ENCODE results near the gene PPDPF. TPM values are rescaled to one million over a fixed set of nuclear protein-coding genes. Genes with fewer than 3 reads are reported as not detected.

Gene PPDPF
- total RNA-seq, 1 experiment from 2014 or later = 245 TPM

DNA sequence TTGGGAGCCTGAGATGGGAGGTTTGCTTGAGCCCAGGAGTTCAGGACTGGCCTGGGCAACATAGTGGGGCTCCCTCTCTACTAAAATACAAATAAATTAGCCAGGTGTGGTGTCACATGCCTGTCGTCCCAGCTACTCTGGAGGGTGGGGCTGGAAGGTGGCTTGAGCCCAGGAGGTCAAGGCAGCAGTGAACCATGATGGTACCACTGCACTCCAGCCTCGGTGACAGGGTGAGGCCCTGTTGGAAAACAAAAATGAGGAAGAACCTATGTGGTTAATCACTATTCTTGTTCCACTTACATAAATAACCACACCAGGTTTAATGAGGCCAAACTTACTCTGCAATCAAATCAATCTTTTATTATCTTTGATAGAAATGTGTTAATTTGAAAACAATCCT, 5.4 kb downstream of the PPDPF start:
- Histone ChIP-seq H2AFZ (ENCODE audit: low read length) (no peak overlapping the region), H3K9me2 (replicated peaks; ENCODE audit: low read length) (no peaks in the 10 kb centered on the region), H3K9ac (ENCODE audit: low read length) (no peak overlapping the region), H3K4me1 (ENCODE audit: insufficient read depth, low read length) (peaks cover 7% of the 10 kb centered on the region), H4K20me1 (ENCODE audit: low read length) (peaks cover 24% of the 10 kb centered on the region), H3K4me2 (ENCODE audit: low read length) (no peak overlapping the region), H3K9me3 (ENCODE audit: low read length) (no peaks in the 10 kb centered on the region), H3F3A (ENCODE audit: low read length, unreplicated experiment) (peaks cover 12% of the 10 kb centered on the region), H3K79me2 (ENCODE audit: low read length) (peaks cover 22% of the 10 kb centered on the region), H3K36me3 (ENCODE audit: low read depth, low read length) (peaks cover 24% of the 10 kb centered on the region), H3K27me3 (ENCODE audit: low read length) (no peaks in the 10 kb centered on the region), H3K4me3 (ENCODE audit: low read length) (no peak overlapping the region), H3K27ac (ENCODE audit: low read length) (no peak overlapping the region)
- intact Hi-C loops (cut with micrococcal nuclease) = no loop called here
- TF ChIP-seq EZH2phosphoT487 (IDR thresholded peaks at IDR 0.05; ENCODE audit: borderline replicate concordance, low read length) (no peak), EZH2 (IDR thresholded peaks at IDR 0.05; ENCODE audit: low read length, unreplicated experiment) (no peak)
- TF ChIP-seq, protein P1, sequence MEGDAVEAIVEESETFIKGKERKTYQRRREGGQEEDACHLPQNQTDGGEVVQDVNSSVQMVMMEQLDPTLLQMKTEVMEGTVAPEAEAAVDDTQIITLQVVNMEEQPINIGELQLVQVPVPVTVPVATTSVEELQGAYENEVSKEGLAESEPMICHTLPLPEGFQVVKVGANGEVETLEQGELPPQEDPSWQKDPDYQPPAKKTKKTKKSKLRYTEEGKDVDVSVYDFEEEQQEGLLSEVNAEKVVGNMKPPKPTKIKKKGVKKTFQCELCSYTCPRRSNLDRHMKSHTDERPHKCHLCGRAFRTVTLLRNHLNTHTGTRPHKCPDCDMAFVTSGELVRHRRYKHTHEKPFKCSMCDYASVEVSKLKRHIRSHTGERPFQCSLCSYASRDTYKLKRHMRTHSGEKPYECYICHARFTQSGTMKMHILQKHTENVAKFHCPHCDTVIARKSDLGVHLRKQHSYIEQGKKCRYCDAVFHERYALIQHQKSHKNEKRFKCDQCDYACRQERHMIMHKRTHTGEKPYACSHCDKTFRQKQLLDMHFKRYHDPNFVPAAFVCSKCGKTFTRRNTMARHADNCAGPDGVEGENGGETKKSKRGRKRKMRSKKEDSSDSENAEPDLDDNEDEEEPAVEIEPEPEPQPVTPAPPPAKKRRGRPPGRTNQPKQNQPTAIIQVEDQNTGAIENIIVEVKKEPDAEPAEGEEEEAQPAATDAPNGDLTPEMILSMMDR (conservative IDR thresholded peaks at IDR 0.05; ENCODE audit: low read depth, low read length) = no peak
- ChIA-PET POLR2A (ENCODE audit: unreplicated experiment) (no interaction called here), CTCF (no interaction called here)
- no TSS peak for BruUV-seq (replicated peaks)
- ATAC-seq (no peak), DNase-seq (no peak)

DNA sequence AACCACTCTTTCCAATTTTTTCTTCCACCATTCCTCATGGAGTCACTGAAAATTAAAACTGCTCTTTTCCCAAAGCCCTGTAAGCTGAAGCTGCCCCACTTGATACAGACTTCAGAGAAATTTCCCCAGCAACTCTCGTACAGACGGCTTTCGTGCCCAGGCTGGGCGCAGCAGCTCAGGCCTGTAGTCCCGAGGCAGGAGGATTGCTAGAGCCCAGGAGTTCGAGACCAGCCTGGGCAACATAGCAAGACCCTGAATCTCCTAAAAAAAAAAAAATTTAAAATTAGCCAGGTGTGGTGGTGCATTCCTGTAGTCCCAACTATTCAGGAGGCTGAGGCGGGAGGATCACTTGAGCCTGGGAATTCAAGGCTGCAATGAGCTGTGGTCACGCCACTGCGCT, 6.6 kb downstream of the PPDPF start:
- no TSS peak for BruUV-seq (replicated peaks)

DNA sequence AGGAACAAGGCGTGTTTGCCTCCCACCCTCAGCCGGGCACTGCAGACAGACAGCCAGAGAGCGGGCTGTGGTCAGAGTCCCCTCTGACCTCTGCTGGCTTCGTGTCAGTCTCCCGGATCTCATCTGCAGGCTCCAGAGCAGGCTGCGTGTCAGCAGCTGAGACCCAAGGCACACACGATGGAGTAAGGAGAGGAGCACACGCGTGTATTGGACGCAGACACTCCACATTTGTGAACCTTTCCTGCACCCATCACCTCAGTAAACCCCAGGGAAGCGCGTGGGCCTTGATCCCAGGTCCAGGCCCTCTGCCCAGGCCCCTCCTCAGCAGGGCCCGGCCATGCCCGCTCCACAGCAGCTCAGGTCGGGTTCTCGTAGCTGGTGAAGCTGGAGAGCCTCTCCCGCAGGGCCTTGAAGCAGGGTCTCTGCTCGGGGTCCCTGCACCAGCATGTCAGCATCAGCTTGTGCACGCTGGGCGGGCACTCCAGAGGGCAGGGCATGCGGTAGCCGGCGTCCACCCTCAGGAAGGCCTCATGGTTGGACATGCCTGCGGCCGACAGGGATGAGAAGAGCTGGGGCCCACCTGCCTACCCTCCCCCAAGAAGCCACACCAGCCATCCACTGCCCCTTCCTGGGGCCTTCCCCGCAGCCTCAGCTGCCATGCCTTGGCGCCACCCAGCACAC, 8.8 kb downstream of the PPDPF start:
- POLR2A ChIA-PET (ENCODE audit: unreplicated experiment) = interaction anchor here (0.6 kb wide), 1 partner anchor 1144 kb away, joined by 3 read pairs; no protein-coding TSS in a partner anchor
- no peak overlapping the region for H3K9ac ChIP-seq (ENCODE audit: low read length)

More for the DNA sequence above, 6.6 kb downstream of the PPDPF start:
- Histone ChIP-seq H3F3A (ENCODE audit: low read length, unreplicated experiment) (peaks cover 12% of the 10 kb centered on the region), H3K79me2 (ENCODE audit: low read length) (peaks cover 11% of the 10 kb centered on the region), H3K9me3 (ENCODE audit: low read length) (no peaks in the 10 kb centered on the region), H3K4me2 (ENCODE audit: low read length) (no peak overlapping the region), H3K27ac (ENCODE audit: low read length) (no peak overlapping the region), H3K4me3 (ENCODE audit: low read length) (no peak overlapping the region), H3K4me1 (ENCODE audit: insufficient read depth, low read length) (peaks cover 4% of the 10 kb centered on the region), H2AFZ (ENCODE audit: low read length) (no peak overlapping the region), H3K27me3 (ENCODE audit: low read length) (no peaks in the 10 kb centered on the region), H3K9me2 (replicated peaks; ENCODE audit: low read length) (no peaks in the 10 kb centered on the region), H4K20me1 (ENCODE audit: low read length) (peaks cover 13% of the 10 kb centered on the region), H3K36me3 (ENCODE audit: low read depth, low read length) (peaks cover 17% of the 10 kb centered on the region), H3K9ac (ENCODE audit: low read length) (no peak overlapping the region)
- TF ChIP-seq, protein P1 (conservative IDR thresholded peaks at IDR 0.05; ENCODE audit: low read depth, low read length) = no peak
- TF ChIP-seq EZH2phosphoT487 (IDR thresholded peaks at IDR 0.05; ENCODE audit: borderline replicate concordance, low read length) (no peak), EZH2 (IDR thresholded peaks at IDR 0.05; ENCODE audit: low read length, unreplicated experiment) (no peak)
- intact Hi-C loops (cut with micrococcal nuclease) = no loop called here
- ChIA-PET POLR2A (ENCODE audit: unreplicated experiment) (no interaction called here), CTCF (no interaction called here)
- no peak for ATAC-seq
- no peak for DNase-seq

More for the DNA sequence above, 8.8 kb downstream of the PPDPF start:
- no peaks in the 10 kb centered on the region for H3K4me1 ChIP-seq (ENCODE audit: insufficient read depth, low read length)
- H3K27me3 ChIP-seq (ENCODE audit: low read length) = no peaks in the 10 kb centered on the region
- H3K4me3 ChIP-seq (ENCODE audit: low read length) = no peak overlapping the region
- CTCF ChIA-PET = no interaction called here
- intact Hi-C loops (cut with micrococcal nuclease) = no loop called here
- peaks cover 8% of the 10 kb centered on the region for H3F3A ChIP-seq (ENCODE audit: low read length, unreplicated experiment)
- no peak for DNase-seq
- no peak overlapping the region for H2AFZ ChIP-seq (ENCODE audit: low read length)
- no peak for TF ChIP-seq EZH2 (IDR thresholded peaks at IDR 0.05; ENCODE audit: low read length, unreplicated experiment)
- TF ChIP-seq, protein P1 (conservative IDR thresholded peaks at IDR 0.05; ENCODE audit: low read depth, low read length) = no peak
- TF ChIP-seq EZH2phosphoT487 (IDR thresholded peaks at IDR 0.05; ENCODE audit: borderline replicate concordance, low read length) = no peak
- no TSS peak for BruUV-seq (replicated peaks)
- no peak overlapping the region for H3K27ac ChIP-seq (ENCODE audit: low read length)
- no peaks in the 10 kb centered on the region for H3K9me3 ChIP-seq (ENCODE audit: low read length)
- ATAC-seq = no peak
- no peak overlapping the region for H3K4me2 ChIP-seq (ENCODE audit: low read length)
- H3K9me2 ChIP-seq (replicated peaks; ENCODE audit: low read length) = no peaks in the 10 kb centered on the region
- H4K20me1 ChIP-seq (ENCODE audit: low read length) = no peaks in the 10 kb centered on the region
- H3K79me2 ChIP-seq (ENCODE audit: low read length) = no peaks in the 10 kb centered on the region
- no peaks in the 10 kb centered on the region for H3K36me3 ChIP-seq (ENCODE audit: low read depth, low read length)
